GM21619 (cell line): Measurements from ENCODE around the gene LONRF2.

Experiments
- ATAC-seq: cut with Tn5 transposase; IDR thresholded peaks from one replicate; pipeline ENCODE4 v1.9.1; 2021; ENCODE audit not compliant: unreplicated experiment

The LONRF2 gene

DNA sequence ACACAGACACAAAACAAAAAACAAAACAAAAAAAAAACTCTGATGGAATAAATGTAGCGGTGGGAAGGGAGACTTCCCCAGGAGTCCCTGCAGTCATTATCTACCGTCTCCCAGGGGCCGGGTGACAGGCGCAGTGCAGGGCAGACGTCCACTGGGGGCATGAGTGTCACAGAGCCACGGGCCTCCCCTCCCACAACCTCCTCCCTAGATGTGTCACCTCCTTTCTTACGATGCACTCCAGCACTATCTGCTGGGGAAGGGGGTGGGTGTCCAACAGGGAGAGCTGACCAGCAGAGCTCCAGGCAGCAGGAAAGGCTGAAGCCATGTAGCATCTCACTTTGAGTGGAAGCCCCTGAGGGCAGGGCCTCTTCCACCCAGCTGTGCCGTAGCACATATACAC is 84.5 kb downstream of the LONRF2 start:
- ATAC-seq: no peak

DNA sequence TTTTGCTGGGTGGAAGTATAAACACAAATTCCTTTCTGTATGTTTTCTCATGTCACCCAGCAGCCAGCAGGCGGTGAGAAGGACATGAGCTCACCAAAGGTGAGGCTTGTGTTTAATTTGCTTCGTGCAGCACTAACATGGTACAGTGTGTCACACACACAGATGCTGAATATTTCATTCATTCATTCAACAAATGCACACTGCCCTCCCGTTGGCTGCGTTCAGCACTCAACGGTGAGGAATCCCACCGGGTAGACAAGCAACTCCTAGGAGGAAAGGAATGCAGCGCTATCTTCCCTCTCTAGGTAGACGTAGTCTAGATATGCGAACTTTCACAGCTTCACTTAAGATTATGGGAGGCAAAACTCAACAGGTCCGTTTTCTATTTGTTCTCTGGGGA is 85.1 kb downstream of the LONRF2 start:
- ATAC-seq: no peak

DNA sequence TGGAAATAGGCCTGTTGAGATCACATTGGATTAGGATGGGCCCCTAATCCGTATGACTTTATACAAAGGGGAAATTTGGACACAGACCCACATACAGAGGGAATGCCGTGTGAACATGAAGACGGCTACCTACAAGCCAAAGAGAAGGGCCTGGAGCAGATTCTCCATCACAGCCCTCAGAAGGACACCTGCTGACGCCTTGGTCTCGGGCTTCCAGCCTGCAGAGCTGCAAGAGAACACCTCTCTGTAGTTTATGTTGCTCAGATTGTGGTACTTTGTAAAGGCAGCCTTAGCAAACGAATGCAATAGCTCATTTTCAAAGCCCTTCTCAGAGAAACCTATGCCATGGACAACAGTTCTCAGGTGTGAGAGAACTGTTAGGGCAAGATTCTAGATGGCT is 86.1 kb downstream of the LONRF2 start:
- no peak for ATAC-seq

DNA sequence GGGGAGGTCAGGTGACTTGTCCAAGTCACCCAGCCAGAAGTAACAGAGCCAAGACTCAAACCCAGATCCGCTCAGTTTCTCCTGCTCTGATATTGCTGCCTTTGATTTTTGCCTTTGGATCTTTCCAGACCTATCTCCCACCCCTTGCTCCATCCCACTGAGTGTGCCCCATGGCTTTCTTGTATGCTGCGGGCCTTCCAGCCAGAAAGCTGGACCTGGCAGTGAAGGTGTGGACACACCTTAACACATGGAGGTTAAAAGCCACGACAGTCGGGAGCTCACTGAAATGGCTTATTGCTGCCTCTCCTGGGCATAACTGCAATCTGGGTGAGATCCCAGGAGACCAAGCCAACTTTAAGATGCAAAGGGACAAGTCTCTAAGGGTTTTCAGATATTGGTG is 86.7 kb downstream of the LONRF2 start:
- ATAC-seq: no peak

DNA sequence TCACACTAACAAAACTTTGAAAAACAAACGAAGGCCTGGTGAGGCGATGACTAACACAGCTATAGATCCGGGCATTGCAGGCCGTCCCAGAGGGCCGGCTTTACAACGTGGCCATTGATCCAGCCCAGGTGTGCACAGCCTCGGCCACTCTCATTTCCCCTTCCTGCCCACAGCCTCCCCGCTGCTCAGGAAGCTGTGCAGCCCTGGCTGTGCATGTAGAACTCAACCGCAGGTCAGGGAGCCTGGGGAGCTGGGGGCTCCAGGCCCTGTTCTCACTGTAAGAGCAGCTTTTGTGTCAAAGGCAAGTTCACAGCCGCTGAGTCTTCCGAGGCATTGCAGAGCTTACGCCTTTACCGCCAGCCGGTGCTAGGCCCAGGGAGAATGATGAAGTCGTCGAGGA is 87.2 kb downstream of the LONRF2 start:
- ATAC-seq: peak; percentile 98

DNA sequence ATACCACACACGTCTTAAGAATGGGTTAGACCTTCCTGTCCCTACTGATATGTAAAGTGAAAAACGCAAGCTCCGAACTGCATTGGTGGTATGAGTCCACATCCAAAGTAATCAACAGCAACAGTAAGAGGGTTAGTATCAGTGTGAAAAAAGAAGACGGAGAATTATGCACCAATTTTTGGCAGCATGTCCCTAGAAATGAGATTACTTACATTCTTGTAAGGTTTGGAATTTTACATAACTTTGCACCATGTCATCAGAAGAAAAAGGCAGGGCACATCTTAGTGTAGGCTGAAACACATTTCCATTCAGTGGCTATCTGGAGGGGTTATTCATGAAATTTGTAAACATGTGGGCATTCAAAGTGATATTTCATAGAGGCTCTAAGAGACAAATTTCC is 88.2 kb downstream of the LONRF2 start:
- no peak for ATAC-seq

DNA sequence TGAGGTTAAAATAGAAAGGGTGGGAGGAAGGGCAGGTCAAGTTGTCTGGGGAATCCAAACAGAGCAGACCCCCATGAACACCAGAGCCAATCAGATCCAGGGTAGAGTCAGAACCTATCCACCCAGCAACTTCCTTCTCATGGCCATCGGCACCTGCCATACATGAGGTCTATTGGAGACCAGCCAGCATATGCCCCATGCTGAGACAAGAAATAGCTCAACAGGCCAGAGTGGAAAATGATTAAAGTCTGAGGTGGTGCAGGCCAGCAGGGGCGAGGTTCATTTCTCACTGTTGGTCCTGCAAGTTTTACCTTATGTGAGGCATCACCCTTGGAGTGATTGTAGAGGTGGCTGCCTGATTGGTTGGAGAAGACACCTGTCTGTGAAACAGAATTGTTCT is 89.2 kb downstream of the LONRF2 start:
- no peak for ATAC-seq

DNA sequence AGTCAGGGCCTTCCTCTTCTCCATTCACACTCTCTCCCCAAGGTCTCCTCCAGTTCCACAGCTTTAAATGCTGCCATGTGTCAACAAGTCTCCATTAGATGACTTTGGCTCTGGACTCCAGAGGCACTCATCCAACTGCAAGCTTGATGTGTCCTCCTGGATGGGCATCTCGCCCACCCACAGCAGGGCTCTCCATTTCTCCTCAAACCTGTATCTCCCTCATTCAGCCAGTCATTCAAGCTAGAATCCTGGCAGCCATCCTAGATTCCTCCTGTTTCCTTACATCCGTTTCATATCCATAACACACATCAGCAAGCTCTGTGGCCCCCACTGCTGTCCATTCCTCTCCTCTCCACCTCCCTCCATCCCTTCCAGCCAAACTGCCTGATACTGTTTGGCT is 91.5 kb downstream of the LONRF2 start:
- no peak for ATAC-seq

DNA sequence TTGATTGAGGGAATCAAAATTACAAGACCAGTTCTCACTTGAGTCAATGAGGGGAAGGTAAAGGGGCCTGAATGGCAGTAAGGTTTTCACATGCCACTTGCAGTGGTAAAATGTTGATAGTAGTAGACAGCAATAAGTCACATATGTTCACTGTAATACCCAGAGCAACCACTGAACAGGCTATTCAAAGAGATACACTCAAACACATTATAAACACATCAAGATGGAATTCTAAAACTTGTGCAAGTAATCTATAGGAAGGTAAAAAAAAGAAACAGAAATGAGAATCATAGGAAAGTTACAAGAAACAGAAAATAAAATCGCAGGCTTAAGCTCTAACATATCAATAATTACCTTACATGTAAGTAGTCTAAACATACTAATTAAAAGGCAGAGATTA is 93.3 kb downstream of the LONRF2 start:
- ATAC-seq: no peak

DNA sequence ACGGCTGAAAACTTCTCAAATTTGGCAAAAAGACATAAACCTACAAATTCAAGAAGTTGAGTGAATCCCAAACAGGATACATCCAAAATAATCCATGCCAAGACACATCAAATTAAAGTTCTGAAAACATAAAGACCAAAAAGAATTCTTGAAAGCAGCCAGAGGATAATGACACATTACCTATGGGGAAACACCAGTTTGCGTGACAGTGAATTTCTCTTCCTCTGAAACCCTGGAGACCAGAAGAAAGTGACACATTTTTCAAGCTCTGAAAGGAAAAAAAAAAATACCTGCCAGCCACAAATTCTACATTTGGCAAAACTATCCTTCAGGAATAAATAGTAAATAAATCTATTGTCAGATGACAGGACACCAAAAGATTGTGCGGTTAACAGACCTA is 93.9 kb downstream of the LONRF2 start:
- no peak for ATAC-seq

DNA sequence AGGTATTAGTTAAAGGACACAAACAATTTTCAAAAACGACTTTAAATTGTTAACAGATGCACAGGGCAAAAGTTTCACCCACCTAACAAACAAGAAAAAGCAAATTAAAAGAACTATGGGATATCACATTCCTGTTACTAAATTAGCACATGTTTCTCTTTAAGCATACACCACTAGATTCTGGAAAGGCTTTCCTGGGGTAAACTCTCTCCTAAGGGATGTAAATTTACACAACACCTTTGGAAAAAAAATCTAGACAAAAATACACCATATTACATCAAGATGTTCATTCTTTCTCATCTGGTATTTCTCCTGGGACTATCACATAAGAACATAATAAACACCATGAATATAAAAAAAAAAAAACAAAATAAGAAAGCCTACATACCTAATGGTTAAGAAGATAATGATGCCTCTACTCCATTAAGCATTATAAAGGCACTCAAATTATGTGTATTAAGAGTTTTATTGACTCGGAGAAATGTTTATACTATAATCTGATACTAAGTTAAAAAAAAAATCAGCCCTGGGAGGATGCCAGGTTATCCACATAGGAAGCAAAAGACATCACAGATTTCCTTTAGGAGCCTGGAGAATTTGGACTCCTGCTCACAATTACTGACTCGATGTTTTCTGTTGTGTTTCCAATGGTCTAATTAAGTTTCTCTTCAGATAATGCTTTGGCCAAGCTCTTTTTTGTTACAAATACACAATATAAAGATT is 97.2 kb downstream of the LONRF2 start:
- no peak for ATAC-seq

DNA sequence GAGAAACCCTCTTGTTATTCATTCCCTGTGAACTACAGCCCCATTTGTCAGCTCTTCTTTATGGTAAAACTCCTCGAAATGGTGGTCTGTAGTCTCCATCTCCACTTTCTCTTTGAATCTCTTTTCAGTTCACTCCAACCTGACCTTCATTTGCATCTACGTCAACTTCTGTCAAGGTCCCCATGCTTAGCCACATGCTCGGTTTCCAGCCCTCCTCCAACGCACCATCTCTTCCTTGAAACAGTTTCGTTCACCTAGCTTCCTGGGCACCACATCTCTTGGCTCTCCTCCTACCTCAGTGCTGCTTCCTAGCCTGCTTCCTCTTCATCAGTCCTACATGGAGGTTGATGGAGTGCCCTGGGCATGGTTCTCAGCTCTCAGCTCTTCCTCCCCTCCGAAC is 98.8 kb downstream of the LONRF2 start:
- ATAC-seq: no peak
